ENCODE measurements around the gene CHMP1A. TPM values are rescaled to one million over a fixed set of nuclear protein-coding genes. Genes with fewer than 3 reads are reported as not detected.
"Not testable (repeated sequence)": the region's sequence is repeated elsewhere in the genome, so short reads cannot be mapped to it uniquely, and the experiment has no call there.

Gene CHMP1A
- polyA plus RNA-seq, 2 of the 4 experiments (the other 2 are of a cell fraction) = 36.4 to 91.7 TPM

- 75% methylated on average over 1 of the region's 1 CpG for WGBS (ENCODE audit: missing lambda C conversion rate)
- CTCF ChIA-PET = interaction anchor here (1.2 to 2.3 kb wide), 4 partner anchors 14 to 71 kb away, joined by 3 to 12 read pairs (median 6); no protein-coding TSS in a partner anchor
Observed at GRCh38 chr16:89685916-89686315, 28.4 kb upstream of the CHMP1A start.

DNA sequence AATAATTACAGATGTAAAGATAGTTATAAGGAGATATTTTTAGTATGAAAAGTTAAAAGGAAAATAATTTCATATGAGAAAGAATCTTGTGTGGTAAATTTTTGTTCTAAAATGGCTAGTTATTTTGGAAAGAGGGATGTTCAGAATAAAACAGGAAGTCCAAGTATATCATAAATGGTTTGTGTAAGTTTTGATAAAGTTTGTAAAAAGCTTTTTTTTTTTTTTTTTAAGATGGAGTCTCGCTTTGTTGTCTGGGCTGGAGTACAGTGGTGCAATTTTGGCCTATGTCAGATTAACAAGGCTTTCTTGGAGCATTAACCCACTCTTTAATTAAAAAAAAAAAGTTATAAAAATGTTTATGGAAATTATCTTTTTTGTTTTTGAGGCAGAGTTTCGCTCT lies 20.8 kb upstream of the CHMP1A start:
- 75% methylated on average over 2 of the region's 2 CpGs for WGBS (ENCODE audit: missing lambda C conversion rate)
- Histone ChIP-seq H3K4me2 (no peak overlapping the region), H3K4me3 (no peak overlapping the region), H3K27ac (no peak overlapping the region), H3K9me3 (peaks cover 24% of the 10 kb centered on the region), H3K4me1 (no peaks in the 10 kb centered on the region)
- ChIA-PET POLR2A (no interaction called here), CTCF (interaction anchor here (1.3 kb wide), 1 partner anchor 11 kb away, joined by 3 read pairs; no protein-coding TSS in a partner anchor)
- FAIRE-seq = no peak
- TF ChIP-seq FOXS1 (CRISPR knock-in tag; IDR thresholded peaks at IDR 0.05) (no peak), TP53 (CRISPR knock-in tag; IDR thresholded peaks at IDR 0.05) (no peak), SREBF2 (IDR thresholded peaks at IDR 0.05) (no peak), ZFP36 (IDR thresholded peaks at IDR 0.05; ENCODE audit: borderline replicate concordance, partially characterized antibody) (peak; percentile 90), HEYL (CRISPR knock-in tag; IDR thresholded peaks at IDR 0.05) (no peak), RAD21 (conservative IDR thresholded peaks at IDR 0.05 in 1 of 2, IDR thresholded peaks at IDR 0.05 in 1 of 2) (no peak)
- DNase-seq (ENCODE audit: low read depth in 1 of 2, low spot score in 1 of 2) = no peak
- ATAC-seq = no peak

More at GRCh38 chr16:89685916-89686315, 28.4 kb upstream of the CHMP1A start:
- Histone ChIP-seq H3K27ac (peak overlapping the region in 1 of 2 experiments; percentile 96; a peak in 2 of 6 replicates), H3K4me3 (peak overlapping the region; percentile 70; the same call in 2 of the 3 replicates), H3K4me1 (peaks cover 11% of the 10 kb centered on the region), H3K4me2 (peak overlapping the region; percentile 91), H3K9me3 (peaks cover 9% of the 10 kb centered on the region)
- ATAC-seq = no peak
- no peak for TF ChIP-seq ZSCAN20 (CRISPR knock-in tag; IDR thresholded peaks at IDR 0.05)
- TF ChIP-seq E2F6 (IDR thresholded peaks at IDR 0.05; ENCODE audit: borderline replicate concordance, low read depth) = no peak
- TF ChIP-seq POLR2AphosphoS2 (conservative IDR thresholded peaks at IDR 0.05; ENCODE audit: low read length) = no peak
- TF ChIP-seq JUNB (IDR thresholded peaks at IDR 0.05) = no peak
- TF ChIP-seq RAD21 (conservative IDR thresholded peaks at IDR 0.05 in 1 of 2, IDR thresholded peaks at IDR 0.05 in 1 of 2) = no peak
- TF ChIP-seq FOSB (CRISPR knock-in tag; IDR thresholded peaks at IDR 0.05) = no peak
- TF ChIP-seq HDAC2 (IDR thresholded peaks at IDR 0.05) = no peak
- TF ChIP-seq FOSL2 (IDR thresholded peaks at IDR 0.05) = no peak
- TF ChIP-seq FOSL2 (CRISPR knock-in tag; IDR thresholded peaks at IDR 0.05) = no peak
- no peak for DNase-seq (ENCODE audit: low read depth in 1 of 2, low spot score in 1 of 2)
- POLR2A ChIA-PET = interaction anchor here (0.6 to 1.5 kb wide), 13 partner anchors 11 to 236 kb away, joined by 3 to 26 read pairs (median 5); partner anchors contain the start of genes CHMP1A, SPATA2L and SPATA33
- FAIRE-seq = no peak

- H3K9me3 ChIP-seq = no peaks in the 10 kb centered on the region
- no peak for DNase-seq (ENCODE audit: low read depth in 1 of 2, low spot score in 1 of 2)
- H3K4me3 ChIP-seq = no peak overlapping the region
- 87% methylated on average over 16 of the region's 16 CpGs for WGBS (ENCODE audit: missing lambda C conversion rate)
- no peaks in the 10 kb centered on the region for H3K4me1 ChIP-seq
- CTCF ChIA-PET = interaction anchor here (0.9 to 2.3 kb wide), 4 partner anchors 13 to 56 kb away, joined by 3 to 7 read pairs (median 4); no protein-coding TSS in a partner anchor
- no peak for TF ChIP-seq TP53 (CRISPR knock-in tag; IDR thresholded peaks at IDR 0.05)
- H3K27ac ChIP-seq = no peak overlapping the region
- POLR2A ChIA-PET = no interaction called here
- no peak overlapping the region for H3K4me2 ChIP-seq
- no peak for FAIRE-seq
- ATAC-seq = no peak
Observed at GRCh38 chr16:89672177-89672941, 14.9 kb upstream of the CHMP1A start.

DNA sequence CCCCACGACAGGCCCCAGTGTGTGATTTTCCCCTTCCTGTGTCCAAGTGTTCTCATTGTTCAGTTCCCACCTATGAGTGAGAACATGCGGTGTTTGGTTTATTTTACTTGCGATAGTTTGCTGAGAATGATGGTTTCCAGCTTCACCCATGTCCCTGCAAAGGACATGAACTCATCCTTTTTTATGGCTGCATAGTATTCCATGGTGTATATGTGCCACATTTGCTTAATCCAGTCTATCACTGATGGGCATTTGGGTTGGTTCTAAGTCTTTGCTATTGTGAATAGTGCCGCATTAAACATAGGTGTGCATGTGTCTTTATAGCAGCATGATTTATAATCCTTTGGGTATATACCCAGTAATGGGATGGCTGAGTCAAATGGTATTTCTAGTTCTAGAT lies 14.1 kb upstream of the CHMP1A start:
- H3K4me1 ChIP-seq; H3K4me2 ChIP-seq; DNase-seq (ENCODE audit: low read depth in 1 of 2, low spot score in 1 of 2); ATAC-seq; FAIRE-seq; H3K4me3 ChIP-seq; H3K27ac ChIP-seq; H3K9me3 ChIP-seq: not testable (repeated sequence)
- POLR2A ChIA-PET = interaction anchor here (1.7 kb wide), 1 partner anchor 15 kb away, joined by 10 read pairs; the partner anchor contains the start of gene CDK10
- CTCF ChIA-PET = interaction anchor here (0.6 to 2.3 kb wide), 8 partner anchors 12 to 890 kb away, joined by 3 to 7 read pairs (median 3); no protein-coding TSS in a partner anchor
- 77% methylated on average over 4 of the region's 4 CpGs for WGBS (ENCODE audit: missing lambda C conversion rate)

Data from A549 (cell line).